ENCODE results near the gene PDPK1.
"Not testable (repeated sequence)": the region's sequence is repeated elsewhere in the genome, so short reads cannot be mapped to it uniquely, and the experiment has no call there.

The PDPK1 gene

DNA sequence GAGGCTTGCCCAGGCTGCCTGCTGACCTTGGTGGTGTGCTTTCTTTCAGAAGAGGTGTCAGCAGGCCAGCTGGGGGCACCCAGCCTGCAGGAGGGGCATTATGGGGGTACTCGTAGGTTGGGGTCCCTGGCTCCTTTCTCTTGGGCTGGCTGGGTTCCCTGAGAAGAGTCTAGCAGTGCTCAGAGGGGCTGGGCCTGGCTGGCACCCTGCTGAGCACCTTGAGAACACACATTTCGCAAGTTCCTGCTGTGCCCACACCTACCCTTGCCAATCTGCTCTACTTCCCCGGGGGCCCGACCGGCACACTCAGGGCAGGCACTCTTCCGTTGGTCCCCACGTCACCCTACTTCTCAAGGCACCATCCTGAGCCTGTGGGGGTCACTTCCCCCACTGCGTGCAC lies 11.7 kb upstream of the PDPK1 start:
- no peak for DNase-seq

DNA sequence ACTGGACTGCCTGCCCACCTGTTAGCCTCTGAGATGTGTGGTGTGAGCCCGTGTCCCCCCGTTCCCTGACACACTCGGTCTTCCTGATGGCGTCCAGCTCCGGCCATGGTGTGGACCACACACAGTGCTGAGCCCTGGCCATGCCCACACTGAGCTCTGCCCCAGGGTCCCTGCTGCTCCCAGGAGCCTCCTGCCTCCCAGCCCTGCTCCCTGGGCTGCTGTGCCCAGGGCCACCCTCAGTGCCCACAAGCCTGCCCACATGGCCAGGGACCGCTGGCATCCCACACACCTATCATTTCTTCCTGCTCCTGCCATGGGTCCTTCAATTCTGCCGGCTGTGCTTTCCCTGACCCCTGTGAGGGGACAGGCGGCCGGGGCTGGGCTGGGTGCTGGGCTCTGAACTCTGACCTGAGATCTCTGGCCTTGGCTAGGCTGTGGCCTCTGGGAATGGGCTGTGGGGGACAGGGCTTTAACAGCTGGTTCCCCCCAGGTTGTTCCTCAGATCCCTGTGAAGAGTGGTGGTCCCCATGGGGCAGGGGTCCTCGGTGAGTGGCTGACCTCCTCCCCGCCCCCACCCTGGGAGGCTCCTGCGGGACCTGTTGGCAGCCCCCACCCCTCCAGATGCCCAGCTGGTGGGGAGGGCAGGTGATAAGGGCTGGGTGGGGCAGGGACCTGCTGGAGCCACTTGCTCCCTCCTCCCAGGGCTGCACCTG lies 10.6 kb upstream of the PDPK1 start:
- no peak for DNase-seq

DNA sequence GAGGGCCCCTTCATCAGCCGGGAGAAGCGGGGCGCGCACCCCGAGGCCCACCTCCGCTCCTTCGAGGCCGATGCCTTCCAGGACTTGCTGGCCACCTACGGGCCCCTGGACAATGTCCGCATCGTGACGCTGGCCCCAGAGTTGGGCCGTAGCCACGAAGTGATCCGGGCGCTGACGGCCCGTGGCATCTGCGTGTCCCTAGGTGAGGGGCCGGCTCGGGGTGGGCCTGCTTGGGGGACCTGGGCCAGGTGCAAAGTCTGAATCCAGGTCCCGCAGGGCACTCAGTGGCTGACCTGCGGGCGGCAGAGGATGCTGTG lies 10.1 kb upstream of the PDPK1 start:
- DNase-seq = no peak

DNA sequence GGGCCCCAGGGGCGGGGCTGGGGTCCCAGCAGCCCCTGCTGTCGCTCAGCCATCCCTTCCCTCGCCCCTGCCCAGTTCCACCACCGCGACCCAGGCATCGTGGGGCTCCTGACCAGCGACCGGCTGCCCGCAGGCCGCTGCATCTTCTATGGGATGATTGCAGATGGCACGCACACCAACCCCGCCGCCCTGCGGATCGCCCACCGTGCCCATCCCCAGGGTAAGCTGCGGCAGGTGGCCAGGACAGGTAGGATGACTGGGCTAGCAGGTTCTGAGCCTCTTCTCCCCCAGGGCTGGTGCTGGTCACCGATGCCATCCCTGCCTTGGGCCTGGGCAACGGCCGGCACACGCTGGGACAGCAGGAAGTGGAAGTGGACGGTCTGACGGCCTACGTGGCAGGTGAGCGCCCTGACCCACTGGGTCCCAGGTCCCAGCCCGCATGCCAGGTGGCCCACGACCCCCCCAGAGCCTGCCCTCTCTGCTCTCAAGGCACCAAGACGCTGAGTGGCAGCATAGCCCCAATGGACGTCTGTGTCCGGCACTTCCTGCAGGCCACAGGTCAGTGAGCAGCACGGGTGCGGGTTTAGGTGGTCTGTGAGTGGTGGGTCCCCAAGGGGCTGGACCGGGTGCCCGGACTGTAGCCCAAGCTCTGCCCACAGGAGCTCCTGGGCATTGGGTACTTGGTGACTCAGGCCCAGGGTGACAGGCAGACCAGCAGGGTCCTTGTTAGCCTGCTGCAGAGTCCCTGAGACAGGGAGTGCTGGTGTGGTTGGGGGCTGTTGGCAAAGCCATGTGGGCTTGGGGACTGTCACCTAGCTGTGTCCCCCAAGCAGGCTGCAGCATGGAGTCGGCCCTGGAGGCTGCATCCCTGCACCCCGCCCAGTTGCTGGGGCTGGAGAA lies 9.4 kb upstream of the PDPK1 start:
- DNase-seq = no peak

DNA sequence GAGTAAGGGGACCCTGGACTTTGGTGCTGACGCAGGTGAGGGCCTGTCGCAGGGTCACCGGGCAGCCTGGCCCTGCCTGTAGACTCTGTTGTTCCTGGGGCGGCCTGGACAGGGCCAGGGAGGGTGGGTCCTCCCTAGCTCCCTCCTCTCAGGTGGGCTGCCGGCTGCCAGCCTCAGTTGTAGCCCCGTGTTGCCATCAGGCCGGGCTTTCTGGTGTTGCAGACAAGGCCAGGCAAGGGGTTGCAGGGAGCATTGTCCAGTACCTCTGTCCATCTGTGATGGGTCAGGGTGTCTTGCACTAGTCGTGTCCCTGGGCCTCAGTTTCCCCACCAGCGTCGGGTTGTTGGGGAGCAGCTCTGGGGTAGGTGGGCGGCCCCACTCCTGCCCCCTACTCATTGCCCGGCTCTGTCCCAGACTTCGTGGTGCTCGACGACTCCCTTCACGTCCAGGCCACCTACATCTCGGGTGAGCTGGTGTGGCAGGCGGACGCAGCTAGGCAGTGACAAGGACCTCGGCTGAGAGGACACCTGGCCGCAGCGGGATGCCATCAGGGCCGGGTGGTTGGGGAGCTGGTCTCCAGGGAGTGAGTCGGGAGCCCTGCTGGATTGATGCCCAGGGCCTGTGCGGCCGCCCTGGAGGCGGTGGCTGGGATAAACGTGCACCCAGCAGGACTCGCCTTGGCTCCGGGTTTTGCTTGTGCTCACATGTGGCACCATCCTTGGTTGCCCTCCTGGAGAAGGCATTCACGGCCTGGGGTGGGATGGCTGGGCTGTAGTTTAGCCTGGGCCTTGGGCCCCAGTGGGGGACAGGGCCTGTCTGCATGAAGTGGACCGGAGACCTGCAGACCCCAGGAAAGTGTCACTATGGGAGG lies 8.5 kb upstream of the PDPK1 start:
- no peak for DNase-seq

DNA sequence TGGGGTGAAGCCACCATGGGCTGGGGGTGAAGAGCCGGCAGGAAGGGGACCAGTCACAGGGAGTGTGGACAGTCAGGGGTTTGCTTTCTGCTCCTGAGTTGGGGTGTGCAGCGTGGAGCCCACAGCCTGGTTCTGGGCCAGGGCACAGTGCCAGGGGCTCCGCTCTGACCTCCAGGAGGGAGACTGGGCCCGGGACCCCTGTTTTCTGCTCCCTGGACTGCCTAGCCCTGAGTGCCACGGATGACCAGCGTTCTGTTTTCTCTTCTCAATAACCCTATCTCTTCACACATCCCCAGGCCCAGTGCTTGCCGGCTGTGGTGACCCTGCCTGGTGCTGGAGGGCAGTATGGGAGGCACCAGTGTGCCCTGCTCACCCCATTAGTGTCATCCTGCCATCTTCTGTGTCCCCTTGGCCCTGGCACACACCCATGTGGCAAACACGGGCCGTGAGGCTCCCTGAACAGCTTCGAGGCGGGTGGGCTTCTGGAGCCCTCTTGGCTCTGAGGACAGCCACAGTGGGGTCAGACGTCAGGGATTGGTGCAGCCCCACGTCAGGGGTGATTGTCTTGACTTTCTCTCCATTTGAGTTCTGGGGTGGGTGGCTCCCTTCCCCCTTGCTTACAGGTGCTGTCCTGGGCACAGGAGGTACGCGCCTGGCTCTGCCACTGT lies 7.7 kb upstream of the PDPK1 start:
- DNase-seq = no peak

DNA sequence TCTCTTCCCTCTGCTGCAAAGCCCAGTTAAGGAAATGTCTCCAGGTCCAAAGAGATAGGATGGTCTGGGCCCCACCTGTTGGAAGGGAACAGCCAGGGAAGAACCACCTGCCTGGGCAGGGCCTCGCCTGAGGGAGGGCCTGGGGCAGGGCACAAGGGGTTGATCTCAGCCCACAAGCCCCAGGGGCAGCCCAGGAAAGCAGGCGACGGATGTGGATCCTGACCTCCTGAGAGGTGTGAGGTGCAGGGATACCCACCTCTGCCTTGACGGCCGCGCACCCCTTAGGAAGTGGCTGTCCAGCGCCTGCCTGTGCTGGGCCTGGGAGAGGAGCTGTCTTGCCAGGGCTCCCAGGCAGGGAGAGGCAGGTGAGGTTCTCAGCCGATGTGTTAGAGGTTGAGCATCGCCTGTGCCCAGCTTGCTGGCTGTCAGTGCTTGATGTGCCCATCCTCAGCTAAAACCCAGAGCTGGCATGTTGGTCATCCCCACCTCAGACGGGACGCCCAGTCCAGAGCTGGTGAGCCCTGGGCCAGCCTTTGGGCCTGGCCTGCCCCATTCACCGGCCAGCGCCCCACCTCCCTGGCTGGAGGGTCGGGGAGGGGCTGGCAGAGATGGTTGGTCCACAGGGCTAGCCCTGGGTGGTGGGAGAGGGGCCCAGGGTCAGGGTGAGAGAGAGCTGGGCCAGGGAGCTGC lies 7.0 kb upstream of the PDPK1 start:
- no peak for DNase-seq

DNA sequence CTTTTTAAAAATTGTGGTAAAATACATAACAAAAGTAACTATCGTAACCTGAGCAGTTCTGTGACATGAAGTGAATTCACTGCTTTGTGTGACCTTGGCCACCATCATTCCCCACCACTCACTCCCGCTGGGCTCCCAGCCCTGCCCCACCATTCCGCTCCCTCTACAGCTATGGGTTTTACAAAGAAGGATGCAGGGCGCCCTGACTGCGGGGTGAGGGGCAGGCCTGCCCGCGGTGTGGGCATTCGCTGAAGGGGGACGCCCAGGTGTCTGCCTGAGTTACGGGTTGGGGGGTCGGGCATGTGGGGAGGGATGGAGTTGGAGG lies 6.5 kb upstream of the PDPK1 start, which contains the start of gene CEMP1:
Gene CEMP1 (minus strand): TSS at position 38 of the 325 bp plus-strand sequence. CDS start 335 bp downstream, outside the sequence.
- no peak for DNase-seq

DNA sequence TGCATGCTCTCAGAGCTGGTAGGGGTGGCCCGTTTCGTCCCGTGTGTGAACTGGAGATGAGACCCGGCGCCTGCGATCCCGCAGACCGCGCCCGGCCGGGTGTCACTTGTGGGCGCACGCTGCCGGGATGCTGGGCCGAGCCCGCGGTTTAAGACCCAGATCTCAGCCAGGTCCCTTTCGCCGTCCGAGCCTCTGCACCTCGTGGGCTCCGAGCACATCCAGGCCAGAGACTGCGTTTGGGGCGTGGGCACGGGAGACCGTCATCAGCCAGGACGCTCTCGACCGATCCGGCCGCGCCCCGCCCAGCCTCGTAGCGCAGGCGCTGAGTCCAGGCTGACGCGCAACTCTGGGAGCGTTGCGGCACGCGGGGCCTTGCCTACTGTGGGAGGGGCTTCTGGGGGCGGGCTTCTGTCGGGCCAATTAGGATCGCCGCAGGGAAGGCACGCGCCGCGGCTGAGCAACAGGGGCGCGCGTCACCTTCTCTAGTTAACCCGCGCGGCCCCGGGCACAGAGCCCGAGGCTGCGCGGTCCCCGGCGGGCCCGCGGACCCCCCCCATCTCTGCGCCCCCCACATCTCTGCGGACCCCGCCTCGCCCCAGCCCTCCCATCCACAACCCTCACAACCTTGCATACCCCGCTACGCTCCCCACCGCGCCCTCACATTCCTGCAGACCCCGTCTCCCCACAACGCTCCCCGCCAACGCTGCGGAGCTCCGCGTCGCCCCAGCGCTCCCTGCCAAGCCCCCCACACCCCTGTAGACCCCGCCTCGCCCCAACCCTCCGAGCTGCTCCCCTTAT lies 5.9 kb upstream of the PDPK1 start:
- peak; percentile 90 to 96 (median 93) for DNase-seq

DNA sequence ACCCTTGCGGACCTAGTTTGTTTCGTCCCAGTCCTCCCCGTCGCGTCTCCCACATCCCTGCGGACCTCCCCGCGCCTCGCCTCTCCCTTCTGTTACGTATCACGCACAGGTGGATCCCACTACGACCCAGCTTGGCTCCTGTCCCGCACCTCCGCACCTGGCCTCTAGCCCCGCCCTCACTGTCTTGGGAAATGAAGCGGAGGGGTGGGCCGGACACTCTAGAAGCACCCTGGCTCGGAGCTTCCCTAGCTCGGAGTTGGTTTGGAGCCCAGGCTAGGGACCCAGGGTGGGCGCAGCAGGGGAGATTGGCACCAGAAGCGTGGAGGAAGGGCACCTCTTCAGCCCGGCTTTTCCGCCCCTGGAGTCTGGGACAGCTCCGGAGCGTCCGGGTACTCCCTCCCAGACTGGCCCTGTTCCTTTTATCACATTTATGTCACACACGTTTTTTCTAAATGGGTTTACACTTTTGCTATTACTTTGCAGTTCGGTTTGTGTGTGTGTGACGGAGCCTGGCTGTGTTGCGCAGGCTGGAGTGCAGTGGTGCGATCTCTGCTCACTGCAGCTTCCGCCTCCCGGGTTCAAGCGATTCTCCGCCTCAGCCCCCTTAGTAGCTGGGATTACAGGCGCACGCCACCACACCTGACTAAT lies 5.2 kb upstream of the PDPK1 start:
- DNase-seq = peak in 2 of 4 experiments; percentile 53 to 56

DNA sequence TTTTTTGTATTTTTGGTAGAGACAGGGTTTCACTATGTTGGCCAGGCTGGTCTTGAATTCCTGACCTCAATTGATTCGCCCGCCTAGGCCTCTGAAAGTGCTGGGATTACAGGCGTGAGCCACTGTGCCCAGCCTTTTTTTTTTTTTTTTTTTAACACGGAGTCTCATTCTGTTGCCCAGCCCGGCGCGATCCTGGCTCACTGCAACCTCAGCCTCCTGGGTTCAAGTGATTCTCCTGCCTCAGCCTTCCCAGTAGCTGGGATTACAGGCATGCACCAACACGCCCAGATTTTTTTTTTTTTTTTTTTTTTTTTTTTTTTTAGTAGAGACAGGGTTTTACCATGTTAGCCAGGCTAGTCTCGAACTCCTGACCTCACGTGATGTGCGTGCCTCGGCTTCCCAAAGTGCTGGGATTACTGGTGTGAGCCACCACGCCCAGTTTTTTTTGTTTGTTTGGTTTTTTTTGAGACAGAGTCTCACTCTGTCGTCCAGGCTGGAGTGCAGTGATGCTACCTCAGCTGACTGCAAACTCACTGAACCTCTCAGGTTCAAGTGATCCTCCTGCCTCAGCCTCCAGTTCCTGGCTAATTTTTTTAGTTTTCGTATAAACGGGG lies 4.6 kb upstream of the PDPK1 start:
- DNase-seq = not testable (repeated sequence)

DNA sequence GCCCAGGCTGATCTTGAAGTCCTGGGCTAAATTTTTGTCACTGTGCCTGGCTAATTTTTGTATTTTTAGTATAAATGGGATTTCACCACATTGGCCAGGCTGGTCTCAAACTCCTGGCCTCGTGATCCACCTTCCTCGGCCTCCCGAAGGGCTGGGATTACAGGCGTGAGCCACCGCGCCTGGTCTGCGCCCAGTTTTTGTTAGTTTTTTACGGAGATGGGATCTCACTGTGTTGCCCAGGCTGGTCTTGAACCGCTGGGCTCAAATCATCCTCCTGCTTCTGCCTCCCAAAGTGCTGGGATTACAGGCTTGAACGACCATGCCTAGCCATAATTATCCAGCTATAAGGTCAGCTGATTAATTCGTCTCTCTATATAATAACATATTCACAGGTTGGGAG lies 3.9 kb upstream of the PDPK1 start:
- no peak for DNase-seq

DNA sequence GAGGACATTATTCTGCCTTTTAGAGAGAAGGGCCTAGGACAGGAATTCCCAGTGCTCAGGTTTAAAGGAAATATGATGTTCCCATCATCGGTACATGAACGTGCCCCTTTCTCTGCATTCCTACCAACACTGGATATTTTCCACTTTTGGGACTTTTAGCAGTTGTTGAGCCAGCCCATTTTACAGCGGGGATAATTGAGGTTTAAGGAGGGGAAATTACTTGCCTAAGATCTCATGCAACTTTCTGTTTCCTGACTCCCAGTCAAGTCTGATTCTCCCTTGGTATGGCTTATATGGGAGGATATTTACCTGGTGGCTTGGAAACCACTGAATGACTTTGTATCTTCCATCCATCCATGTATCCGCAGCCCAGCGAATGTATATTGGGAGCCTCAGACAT lies 3.5 kb upstream of the PDPK1 start:
- not testable (repeated sequence) for DNase-seq

DNA sequence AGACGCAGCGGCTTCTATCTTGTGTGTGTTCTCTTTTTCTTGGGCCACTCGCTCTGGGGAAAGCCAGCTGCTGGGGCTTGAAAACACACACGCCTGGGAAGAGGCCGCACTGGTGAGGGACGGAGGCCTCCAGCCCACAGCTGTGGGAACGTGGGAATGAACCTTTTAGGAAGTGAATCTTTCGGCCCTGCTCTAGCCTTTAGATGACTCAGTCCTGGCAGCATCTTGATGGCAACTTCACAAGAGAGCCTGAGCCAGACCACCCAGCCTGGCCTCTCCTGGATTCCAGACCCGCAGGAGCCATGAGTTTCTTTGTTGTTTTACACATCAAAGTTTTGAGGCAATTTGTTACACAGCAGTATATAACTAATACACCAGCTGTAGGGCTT lies 2.2 kb upstream of the PDPK1 start:
- no peak for DNase-seq

DNA sequence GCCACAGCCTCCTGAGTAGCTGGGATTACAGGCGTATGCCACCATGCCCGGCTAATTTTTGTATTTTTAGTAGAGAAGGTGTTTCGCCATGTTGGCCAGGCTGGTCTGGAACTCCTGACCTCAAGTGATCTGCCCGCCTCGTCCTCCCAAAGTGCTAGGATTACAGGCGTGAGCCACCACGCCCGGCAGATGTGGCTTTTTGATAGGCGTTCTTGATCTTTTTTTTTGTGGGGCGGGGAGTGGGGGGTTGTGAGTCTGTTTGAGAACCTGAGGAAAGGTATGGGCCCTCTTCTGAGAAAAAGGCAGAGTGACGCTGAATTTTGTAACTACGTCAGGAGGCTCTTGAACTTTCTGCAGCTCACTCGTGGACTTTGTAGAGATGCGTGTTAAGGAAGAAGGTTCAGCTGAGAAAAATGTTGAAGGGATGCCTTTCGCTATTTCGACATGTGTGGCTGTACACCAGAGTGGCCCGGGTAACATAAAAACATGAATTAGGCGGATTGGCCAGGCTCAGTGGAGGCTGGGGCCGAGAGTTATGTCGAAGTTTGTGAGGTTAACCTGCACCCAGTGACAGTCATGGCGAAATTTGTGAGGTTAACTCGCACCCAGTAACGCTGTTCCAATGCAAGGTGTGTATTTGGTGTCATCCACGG lies 1.5 kb downstream of the PDPK1 start:
- DNase-seq = not testable (repeated sequence)

DNA sequence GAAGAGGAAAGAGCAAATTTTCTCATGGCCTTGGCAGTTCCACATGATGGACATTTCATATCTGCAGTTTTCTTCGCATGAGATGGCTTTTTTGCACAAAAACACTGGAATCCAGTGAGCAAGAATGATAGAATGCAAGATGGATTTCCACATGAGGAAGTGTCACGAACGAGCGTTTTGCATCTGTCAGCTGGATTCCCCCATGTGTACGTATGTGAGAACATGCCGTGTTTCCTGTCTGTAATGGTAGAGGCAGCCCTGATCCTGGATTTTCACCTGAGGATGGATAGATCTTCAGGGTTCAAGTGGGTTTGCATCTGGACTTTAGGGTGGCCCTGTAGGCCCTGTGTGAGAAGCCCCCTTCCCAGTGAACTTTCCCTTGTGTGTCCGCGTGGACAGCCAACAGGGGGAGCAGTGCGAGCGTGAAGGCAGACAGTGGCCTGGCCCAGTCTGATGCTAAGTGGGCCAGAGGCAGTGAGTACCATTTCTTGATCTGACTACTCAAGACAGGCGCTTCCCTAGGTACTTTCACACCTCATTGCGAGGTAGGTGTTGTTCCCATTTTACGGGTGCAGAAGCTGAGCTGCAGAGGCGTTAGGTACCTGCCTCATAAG lies 2.1 kb downstream of the PDPK1 start:
- peak in 1 of 4 experiments; percentile 23 for DNase-seq

DNA sequence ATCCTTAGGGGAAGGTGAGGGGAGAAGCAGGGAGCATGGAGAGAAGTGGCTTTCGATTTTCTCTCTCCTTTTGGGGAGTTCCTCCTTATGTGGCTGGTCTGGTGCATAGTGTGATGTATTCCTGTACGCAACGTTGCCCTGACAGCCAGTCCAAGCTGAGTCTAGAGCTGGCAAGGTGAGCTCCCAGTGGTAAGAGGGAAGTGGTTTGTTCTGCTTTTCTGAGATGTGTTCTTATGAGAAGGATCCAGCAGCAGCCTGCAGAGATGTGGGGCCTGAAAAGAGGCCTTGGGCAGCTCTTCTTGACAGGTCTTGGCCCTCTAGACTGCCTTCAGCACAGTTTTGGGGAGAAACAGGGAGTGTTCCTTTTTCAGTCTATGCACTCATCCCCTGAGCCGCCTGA lies 3.1 kb downstream of the PDPK1 start:
- DNase-seq = not testable (repeated sequence)

DNA sequence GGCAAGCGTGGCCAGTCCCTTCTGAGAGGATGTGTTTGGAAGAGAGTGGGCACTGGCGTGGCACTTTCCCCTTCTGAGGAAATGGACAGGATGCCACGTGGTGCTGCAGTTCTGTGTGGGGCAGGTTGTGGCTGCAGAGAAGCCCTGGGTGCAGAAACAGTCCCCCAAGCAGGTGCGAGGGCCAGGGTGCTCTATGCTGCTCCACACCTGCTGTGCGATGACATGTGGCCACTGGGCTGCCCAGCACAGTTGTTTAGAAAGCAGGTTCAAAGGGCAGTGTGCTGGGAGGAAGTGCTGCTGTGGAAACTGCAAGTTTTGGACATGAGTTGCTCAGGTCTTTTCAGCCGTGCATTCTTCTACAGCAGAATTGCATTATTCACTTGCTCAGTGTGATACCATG lies 3.6 kb downstream of the PDPK1 start:
- DNase-seq = not testable (repeated sequence)

DNA sequence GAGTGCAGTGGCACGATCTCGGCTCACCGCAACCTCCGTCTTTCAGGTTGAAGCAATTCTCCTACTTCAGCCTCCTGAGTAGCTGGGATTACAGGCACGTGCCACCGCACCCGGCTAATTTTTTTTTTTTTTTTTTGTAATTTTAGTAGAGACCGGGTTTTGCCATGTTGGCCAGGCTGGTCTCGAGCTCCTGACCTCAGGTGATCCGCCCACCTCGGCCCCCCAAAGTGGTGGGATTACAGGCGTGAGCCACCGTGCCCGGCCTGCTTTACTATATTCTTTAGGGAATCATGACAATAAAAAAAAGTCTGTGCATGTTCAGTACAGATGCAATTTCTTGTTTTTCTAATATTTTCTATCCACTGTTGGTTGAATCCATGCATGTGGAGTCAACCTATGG lies 6.0 kb downstream of the PDPK1 start:
- DNase-seq = not testable (repeated sequence)
